HG02759 (cell line): ENCODE results near the gene PTRH1.

Experiments
- ATAC-seq: cut with Tn5 transposase; IDR thresholded peaks from one replicate; pipeline ENCODE4 v1.9.1; 2021; ENCODE audit warnings: mild to moderate bottlenecking, moderate library complexity; ENCODE audit not compliant: unreplicated experiment

Gene PTRH1

GRCh38 chr9:127698985-127699670 is 16.3 kb downstream of the PTRH1 start:
- ATAC-seq: peak; percentile 95

GRCh38 chr9:127698386-127698785 is 17.1 kb downstream of the PTRH1 start:
- ATAC-seq: no peak

- ATAC-seq: no peak
These were observed 17.9 kb downstream of the PTRH1 start for GRCh38 chr9:127697575-127697974.

- no peak for ATAC-seq
These were observed 20.4 kb downstream of the PTRH1 start for GRCh38 chr9:127694890-127695720.

- ATAC-seq: no peak
These were observed 21.8 kb downstream of the PTRH1 start for GRCh38 chr9:127693697-127694096.

- no peak for ATAC-seq
These were observed 22.3 kb downstream of the PTRH1 start for GRCh38 chr9:127693143-127693542.

GRCh38 chr9:127692071-127692470 is 23.4 kb downstream of the PTRH1 start:
- ATAC-seq: no peak

GRCh38 chr9:127690735-127691134 is 24.7 kb downstream of the PTRH1 start:
- ATAC-seq: no peak

- ATAC-seq: no peak
These were observed 26.0 kb downstream of the PTRH1 start for GRCh38 chr9:127689329-127690000.

- ATAC-seq: no peak
These were observed 28.7 kb downstream of the PTRH1 start for GRCh38 chr9:127686461-127687393.

GRCh38 chr9:127684576-127684975 is 30.9 kb downstream of the PTRH1 start:
- no peak for ATAC-seq

- ATAC-seq: no peak
These were observed 31.7 kb downstream of the PTRH1 start for GRCh38 chr9:127683723-127684122.

- ATAC-seq: no peak
These were observed 32.9 kb downstream of the PTRH1 start for GRCh38 chr9:127682351-127683136.

GRCh38 chr9:127680846-127681245 is 34.6 kb downstream of the PTRH1 start:
- ATAC-seq: no peak

- no peak for ATAC-seq
These were observed 35.2 kb downstream of the PTRH1 start for GRCh38 chr9:127680226-127680625.

- ATAC-seq: no peak
These were observed 36.0 kb downstream of the PTRH1 start for GRCh38 chr9:127679506-127679905.

GRCh38 chr9:127676638-127677037 is 38.8 kb downstream of the PTRH1 start:
- ATAC-seq: no peak

- no peak for ATAC-seq
These were observed 42.2 kb downstream of the PTRH1 start for GRCh38 chr9:127673234-127673633.

GRCh38 chr9:127667906-127668305 is 47.6 kb downstream of the PTRH1 start:
- ATAC-seq: no peak
